Measurements from ENCODE around the gene FBXO33. TPM values are rescaled to one million over a fixed set of nuclear protein-coding genes. Genes with fewer than 3 reads are reported as not detected.

Gene FBXO33
- total RNA-seq, 1 donor from 2014 or later = 5.4 TPM

GRCh38 chr14:39431416-39432178, 636 bp downstream of the FBXO33 start:
- DNase-seq (ENCODE audit: low spot score) (peak; percentile 61), ATAC-seq (peak; percentile 5)

GRCh38 chr14:39430762-39431415, 1.3 kb downstream of the FBXO33 start:
- no peak for ATAC-seq
- DNase-seq (ENCODE audit: low spot score) = no peak

- DNase-seq (ENCODE audit: low spot score) (no peak), ATAC-seq (no peak)
These were observed 4.1 kb downstream of the FBXO33 start for GRCh38 chr14:39428118-39428517.

DNA sequence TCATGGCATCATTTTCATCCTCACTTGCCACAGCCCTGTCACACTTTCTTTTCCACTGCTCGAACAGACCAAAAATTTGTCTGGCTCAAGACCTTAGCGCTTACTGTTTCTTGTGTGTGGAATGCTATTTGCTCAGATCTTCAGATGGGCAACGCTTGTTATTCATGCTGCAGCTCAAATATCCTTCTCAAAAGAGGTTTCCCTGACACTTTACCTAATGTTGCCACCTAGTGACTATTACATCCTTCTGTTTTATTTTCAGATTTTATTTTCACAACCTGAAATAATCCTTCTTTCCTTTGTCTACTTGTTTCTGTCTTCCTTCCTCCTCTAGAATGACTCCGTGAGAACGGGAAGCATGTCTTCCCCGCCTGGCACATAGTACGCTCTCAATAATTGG, 5.6 kb downstream of the FBXO33 start:
- ATAC-seq = peak; percentile 67

DNA sequence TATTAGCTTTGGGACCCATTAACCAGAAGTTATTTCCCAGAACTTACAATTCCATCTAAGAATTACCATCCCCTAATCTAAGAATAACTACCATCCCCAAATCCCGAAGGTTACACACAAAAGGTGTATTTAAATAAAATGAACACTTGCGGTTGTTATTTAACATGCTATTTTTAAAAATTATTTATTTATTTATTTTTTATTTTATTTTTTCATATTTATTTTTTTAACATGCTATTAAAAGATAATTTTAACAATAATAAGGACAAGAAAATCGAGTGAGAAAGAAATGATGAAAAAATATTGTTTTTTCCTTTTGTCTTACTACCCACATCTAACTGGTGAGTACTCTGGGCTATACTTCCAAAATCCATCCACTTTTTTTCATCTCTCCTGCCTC, 6.3 kb downstream of the FBXO33 start:
- no peak for DNase-seq (ENCODE audit: low spot score)
- no peak for ATAC-seq

More for the DNA sequence above, 5.6 kb downstream of the FBXO33 start:
- no peak for DNase-seq (ENCODE audit: low spot score)

DNA sequence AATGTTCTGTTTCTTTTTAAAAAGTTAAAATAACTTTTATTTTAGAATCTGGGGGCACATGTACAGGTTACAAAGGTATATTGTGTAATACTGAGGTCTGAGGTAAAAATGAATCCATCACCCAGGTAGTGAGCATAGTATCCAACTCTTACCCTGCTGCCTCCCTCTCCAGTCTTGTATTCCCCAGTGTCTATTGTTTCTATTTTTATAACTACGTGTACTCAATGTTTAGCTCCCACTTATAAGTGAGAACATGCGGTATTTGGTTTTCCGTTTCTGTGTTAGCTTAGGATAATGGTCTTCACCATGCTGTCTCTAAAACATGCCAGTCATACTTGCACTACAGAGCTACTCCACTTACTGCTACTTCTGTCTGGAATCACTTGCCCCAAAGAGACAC, 8.4 kb downstream of the FBXO33 start:
- ATAC-seq (no peak), DNase-seq (ENCODE audit: low spot score) (no peak)

GRCh38 chr14:39422243-39422642, 10.0 kb downstream of the FBXO33 start:
- ATAC-seq = no peak
- DNase-seq (ENCODE audit: low spot score) = no peak

GRCh38 chr14:39419272-39419671, 13.0 kb downstream of the FBXO33 start:
- ATAC-seq = peak; percentile 45

GRCh38 chr14:39417014-39417413, 15.2 kb downstream of the FBXO33 start:
- DNase-seq (ENCODE audit: low spot score) (no peak), ATAC-seq (peak; percentile 78)

More at GRCh38 chr14:39419272-39419671, 13.0 kb downstream of the FBXO33 start:
- no peak for DNase-seq (ENCODE audit: low spot score)

- no peak for ATAC-seq
- DNase-seq (ENCODE audit: low spot score) = no peak
These were observed 16.2 kb downstream of the FBXO33 start for GRCh38 chr14:39416072-39416471.

- DNase-seq (ENCODE audit: low spot score) (no peak), ATAC-seq (peak; percentile 88)
These were observed 25.7 kb downstream of the FBXO33 start for GRCh38 chr14:39406560-39406959.

DNA sequence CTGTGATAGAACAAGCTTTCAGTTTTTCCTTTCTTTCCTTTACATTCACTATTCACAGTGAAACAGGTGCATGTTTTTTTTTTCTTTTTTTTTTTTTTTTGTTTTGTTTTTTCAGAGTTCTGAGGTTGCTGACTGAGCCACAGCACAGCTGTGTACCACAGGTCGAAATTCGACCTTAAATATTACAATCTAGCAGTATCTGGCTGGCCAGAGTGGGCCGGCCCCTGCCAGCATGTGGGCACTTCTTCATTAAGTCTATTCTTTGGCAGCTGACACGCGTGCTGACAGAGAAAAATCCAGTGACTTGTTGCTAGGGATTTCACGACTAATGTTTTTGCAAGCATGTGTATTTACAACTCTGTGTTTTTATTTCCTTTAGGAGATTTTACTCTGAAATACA, 33.9 kb downstream of the FBXO33 start:
- ATAC-seq (peak; percentile 81), DNase-seq (ENCODE audit: low spot score) (no peak)

DNA sequence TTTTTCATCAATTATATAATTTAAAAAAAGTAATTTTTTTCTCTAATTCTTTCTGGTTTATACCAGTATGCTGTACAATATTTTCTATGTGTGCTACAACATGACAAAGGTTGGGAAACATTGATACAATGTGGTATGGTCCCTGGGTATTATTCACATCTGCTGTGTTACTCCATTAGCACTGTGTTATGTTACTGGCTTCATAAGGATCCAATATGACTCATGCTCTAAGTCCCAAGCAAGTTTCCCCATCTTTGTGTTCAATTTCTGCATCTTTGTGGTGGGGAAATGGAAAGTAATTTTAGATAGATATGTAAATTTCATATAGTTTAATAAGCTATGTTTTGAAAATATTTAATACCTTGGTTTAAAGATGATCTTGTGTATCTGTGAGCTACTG, 35.8 kb downstream of the FBXO33 start:
- DNase-seq (ENCODE audit: low spot score) (no peak), ATAC-seq (no peak)

DNA sequence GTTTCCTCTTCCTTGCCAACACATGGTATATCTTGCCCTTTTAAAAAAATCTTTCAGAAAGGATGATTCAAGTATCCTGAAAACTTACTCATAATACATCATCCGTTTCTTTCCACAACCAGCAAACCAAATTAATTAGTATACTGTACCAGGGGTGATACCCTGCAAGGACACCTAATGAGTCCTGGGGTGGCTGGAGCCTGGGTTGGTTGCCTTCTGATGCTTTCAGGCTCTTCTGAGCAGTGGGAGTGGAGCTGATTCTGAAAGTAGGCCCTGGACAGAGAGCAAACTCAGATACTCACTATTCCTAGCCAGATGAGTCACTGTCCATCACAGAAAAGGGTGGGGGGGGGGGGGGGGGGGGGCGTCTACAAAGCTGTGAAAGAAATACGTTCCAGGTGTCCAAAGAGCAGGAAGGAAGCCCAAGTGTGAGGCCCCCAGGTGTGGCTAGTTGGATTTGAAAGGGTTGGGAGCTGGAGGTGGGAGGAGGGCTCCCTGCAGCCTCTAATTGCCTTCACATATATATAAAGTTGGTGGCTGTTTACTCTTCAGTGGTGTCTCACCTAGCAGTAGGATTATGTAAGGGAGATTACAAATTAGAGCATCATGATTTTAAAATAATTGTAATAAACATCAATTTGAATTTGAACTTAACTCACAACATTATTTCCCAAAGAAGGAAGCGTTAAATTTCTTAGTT, 36.5 kb downstream of the FBXO33 start:
- DNase-seq (ENCODE audit: low spot score) (no peak), ATAC-seq (no peak)

DNA sequence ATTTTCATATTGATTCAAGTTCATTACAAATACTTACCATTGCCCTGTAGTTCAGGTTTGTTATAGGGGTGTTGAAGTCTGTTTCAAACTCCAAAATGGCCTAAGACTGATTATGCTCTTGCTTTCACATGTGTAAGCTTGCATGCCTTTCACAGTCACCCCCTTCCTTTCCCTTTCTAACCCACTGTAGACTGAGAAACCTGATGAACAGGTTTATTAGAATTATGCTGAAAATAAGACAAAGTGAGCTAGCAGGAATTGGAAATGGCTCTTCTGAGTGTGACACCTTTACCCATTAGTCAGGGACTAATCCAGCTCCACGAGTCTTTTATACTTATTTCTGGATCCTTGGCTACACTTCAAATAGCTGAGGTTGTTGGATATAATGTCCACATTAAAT, 38.9 kb downstream of the FBXO33 start:
- DNase-seq (ENCODE audit: low spot score) = no peak
- no peak for ATAC-seq

- DNase-seq (ENCODE audit: low spot score) (no peak), ATAC-seq (no peak)
These were observed 48.1 kb downstream of the FBXO33 start for GRCh38 chr14:39384177-39384576.

DNA sequence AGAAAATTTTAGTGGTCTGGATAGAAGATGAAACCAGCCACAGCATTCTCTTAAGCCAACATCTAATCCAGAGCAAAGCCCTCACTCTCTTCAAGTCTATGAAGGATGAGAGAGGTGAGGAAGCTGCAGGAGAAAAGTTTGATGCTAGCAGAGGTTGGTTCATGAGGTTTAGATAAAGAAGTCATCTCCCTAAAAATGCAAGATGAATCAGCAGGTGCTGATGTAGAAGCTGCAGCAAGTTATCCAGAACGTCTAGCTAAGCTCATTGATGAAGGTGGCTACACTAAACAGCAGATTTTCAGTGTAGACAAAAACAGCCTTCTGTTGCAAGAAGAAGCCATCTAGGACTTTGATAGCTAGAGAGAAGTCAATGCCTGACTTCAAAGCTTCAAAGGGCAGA, 48.5 kb downstream of the FBXO33 start:
- DNase-seq (ENCODE audit: low spot score) = no peak
- ATAC-seq = no peak

- DNase-seq (ENCODE audit: low spot score) (no peak), ATAC-seq (no peak)
These were observed 49.1 kb downstream of the FBXO33 start for GRCh38 chr14:39383026-39383660.

- no peak for ATAC-seq
- DNase-seq (ENCODE audit: low spot score) = no peak
These were observed 49.8 kb downstream of the FBXO33 start for GRCh38 chr14:39382463-39382862.

DNA sequence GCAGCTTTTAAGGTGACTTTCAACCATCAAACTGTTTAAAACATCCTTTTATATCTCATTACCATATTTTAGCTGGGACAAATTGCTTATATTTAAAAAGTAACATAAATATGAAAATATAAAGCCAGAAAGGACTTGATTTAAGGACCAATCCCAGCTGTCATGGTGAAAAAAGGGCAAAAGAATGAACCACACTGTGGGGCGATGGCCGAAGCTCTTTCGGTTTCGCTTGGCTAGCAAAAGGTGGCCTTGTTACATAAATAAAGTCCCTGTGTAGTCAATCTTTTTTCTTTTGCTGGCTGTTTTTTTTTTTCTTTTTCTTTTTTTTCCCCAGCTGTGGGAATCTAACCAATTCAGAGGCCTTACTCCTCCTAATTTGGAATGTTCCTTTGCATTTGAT, 50.9 kb downstream of the FBXO33 start:
- peak; percentile 79 for ATAC-seq
- no peak for DNase-seq (ENCODE audit: low spot score)

DNA sequence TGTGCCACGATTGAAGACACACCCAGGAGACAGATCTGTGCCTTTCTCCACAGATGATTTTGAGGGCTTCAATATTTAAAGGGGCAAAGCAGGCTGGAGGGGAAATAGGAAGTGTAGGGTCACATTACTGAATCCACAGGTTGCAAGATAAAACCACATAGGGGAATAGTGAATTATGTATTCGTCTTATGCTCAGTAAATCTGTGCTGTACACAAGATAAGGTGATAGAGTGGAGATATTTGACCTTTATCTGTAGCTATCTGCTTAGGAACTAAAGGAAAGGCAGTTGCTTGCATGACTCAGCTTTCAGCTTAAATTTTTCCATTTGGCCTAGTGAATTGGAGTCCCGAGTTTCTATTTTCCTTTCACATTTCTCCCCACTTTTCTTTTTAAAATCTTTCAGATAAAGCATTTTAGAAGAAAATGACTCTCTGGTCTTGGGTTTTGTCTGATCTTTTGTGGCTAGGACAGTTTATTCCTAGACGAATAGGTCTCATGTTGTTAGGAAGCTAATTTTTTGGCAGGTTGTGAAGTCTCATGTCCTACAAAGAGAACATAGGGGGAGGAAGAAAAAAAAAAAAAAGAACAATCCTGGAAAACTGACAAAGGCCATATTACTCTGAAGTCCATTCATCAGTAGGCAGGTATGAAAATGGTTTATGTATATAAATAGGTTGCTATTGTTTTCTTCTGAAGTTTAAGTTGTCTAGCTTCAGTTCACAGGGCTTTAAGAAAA, 55.4 kb downstream of the FBXO33 start:
- ATAC-seq = peak; percentile 54
- no peak for DNase-seq (ENCODE audit: low spot score)
